MM.1S (cell line): ENCODE data around the gene ENO4.

Experiments
- DNase-seq: peaks from one replicate; pipeline ENCODE4 v3.0.0-alpha.2; 2015
- H2AFZ ChIP-seq: fragments of 300-600 bp; sonication (generic); 2 replicates; pipeline ENCODE4 v1.6.0; 2016; ENCODE audit warnings: antibody characterized with exemption, low read length
- H3F3A ChIP-seq: fragments of 300-600 bp; sonication (generic); 2 replicates; pipeline ENCODE4 v1.6.1; 2016; ENCODE audit warnings: mild to moderate bottlenecking, antibody characterized with exemption, low read length, moderate library complexity, mixed read lengths; ENCODE audit not compliant: insufficient read depth
- H3K27ac ChIP-seq: fragments of 300-600 bp; sonication (generic); 2 replicates; pipeline ENCODE4 v1.5.1; 2016; ENCODE audit warnings: mild to moderate bottlenecking, low read length
- H3K27me3 ChIP-seq: fragments of 300-600 bp; sonication (generic); replicated peaks from 2 replicates; pipeline ENCODE4 v1.6.0; 2016; ENCODE audit warnings: low read length; ENCODE audit not compliant: insufficient read depth
- H3K36me3 ChIP-seq: fragments of 300-600 bp; sonication (generic); replicated peaks from 2 replicates; pipeline ENCODE4 v1.6.1; 2016; ENCODE audit warnings: mild to moderate bottlenecking, low read length, mixed read lengths; ENCODE audit not compliant: insufficient read depth
- H3K4me1 ChIP-seq: fragments of 300-600 bp; sonication (generic); 2 replicates; pipeline ENCODE4 v1.6.1; 2016; ENCODE audit warnings: low read length, mixed read lengths
- H3K4me2 ChIP-seq: fragments of 300-600 bp; sonication (generic); 2 replicates; pipeline ENCODE4 v1.6.0; 2016; ENCODE audit warnings: low read depth, low read length
- H3K4me3 ChIP-seq: fragments of 300-600 bp; sonication (generic); 2 replicates; pipeline ENCODE4 v1.5.1; 2016; ENCODE audit warnings: low read length, mixed read lengths
- H3K79me2 ChIP-seq: fragments of 300-600 bp; sonication (generic); 2 replicates; pipeline ENCODE4 v1.6.1; 2016; ENCODE audit warnings: mixed run types, low read length, mixed read lengths
- H3K9ac ChIP-seq: fragments of 300-600 bp; sonication (generic); 2 replicates; pipeline ENCODE4 v1.6.1; 2016; ENCODE audit warnings: low read length, mixed read lengths
- H3K9me2 ChIP-seq: fragments of 300-600 bp; sonication (generic); replicated peaks from 2 replicates; pipeline ENCODE4 v1.6.1; 2016; ENCODE audit warnings: mild to moderate bottlenecking, low read length, mixed read lengths; ENCODE audit not compliant: insufficient read depth
- H3K9me3 ChIP-seq: fragments of 300-600 bp; sonication (generic); replicated peaks from 2 replicates; pipeline ENCODE4 v1.6.1; 2016; ENCODE audit warnings: mild to moderate bottlenecking, low read length, mixed read lengths; ENCODE audit not compliant: insufficient read depth
- H4K20me1 ChIP-seq: fragments of 300-600 bp; sonication (generic); 2 replicates; pipeline ENCODE4 v1.6.1; 2016; ENCODE audit warnings: mild to moderate bottlenecking, low read length, moderate library complexity, mixed read lengths; ENCODE audit not compliant: insufficient read depth
- EZH2 ChIP-seq: fragments of 300-600 bp; sonication (generic); optimal IDR thresholded peaks from 2 replicates; pipeline ENCODE3; 2017; ENCODE audit warnings: low read depth, mild to moderate bottlenecking, antibody characterized with exemption, low read length, mixed read lengths
- EZH2phosphoT487 ChIP-seq: fragments of 300-600 bp; sonication (generic); IDR thresholded peaks from 2 replicates; pipeline ENCODE4 v1.6.1; 2018; ENCODE audit warnings: antibody characterized with exemption, low read length
- TF ChIP-seq, protein P1 (sequence below): fragments of 300-600 bp; sonication (generic); IDR thresholded peaks from 2 replicates; pipeline ENCODE4 v1.5.1; 2016; ENCODE audit warnings: antibody characterized with exemption, low read length, mixed read lengths

Gene ENO4

GRCh38 chr10:116811691-116812090 is 37.6 kb upstream of the ENO4 start:
- Histone ChIP-seq H4K20me1 (no peaks in the 10 kb centered on the region), H3K4me2 (no peak overlapping the region), H3K4me1 (no peaks in the 10 kb centered on the region), H3K9ac (no peak overlapping the region), H2AFZ (no peak overlapping the region), H3K36me3 (no peaks in the 10 kb centered on the region), H3K79me2 (no peaks in the 10 kb centered on the region), H3K27me3 (no peaks in the 10 kb centered on the region), H3K9me2 (no peaks in the 10 kb centered on the region), H3F3A (no peaks in the 10 kb centered on the region), H3K4me3 (no peak overlapping the region), H3K9me3 (no peaks in the 10 kb centered on the region), H3K27ac (no peak overlapping the region)
- no peak for DNase-seq
- TF ChIP-seq, protein P1, sequence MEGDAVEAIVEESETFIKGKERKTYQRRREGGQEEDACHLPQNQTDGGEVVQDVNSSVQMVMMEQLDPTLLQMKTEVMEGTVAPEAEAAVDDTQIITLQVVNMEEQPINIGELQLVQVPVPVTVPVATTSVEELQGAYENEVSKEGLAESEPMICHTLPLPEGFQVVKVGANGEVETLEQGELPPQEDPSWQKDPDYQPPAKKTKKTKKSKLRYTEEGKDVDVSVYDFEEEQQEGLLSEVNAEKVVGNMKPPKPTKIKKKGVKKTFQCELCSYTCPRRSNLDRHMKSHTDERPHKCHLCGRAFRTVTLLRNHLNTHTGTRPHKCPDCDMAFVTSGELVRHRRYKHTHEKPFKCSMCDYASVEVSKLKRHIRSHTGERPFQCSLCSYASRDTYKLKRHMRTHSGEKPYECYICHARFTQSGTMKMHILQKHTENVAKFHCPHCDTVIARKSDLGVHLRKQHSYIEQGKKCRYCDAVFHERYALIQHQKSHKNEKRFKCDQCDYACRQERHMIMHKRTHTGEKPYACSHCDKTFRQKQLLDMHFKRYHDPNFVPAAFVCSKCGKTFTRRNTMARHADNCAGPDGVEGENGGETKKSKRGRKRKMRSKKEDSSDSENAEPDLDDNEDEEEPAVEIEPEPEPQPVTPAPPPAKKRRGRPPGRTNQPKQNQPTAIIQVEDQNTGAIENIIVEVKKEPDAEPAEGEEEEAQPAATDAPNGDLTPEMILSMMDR: no peak
- no peak for TF ChIP-seq EZH2phosphoT487
- no peak for TF ChIP-seq EZH2

DNA sequence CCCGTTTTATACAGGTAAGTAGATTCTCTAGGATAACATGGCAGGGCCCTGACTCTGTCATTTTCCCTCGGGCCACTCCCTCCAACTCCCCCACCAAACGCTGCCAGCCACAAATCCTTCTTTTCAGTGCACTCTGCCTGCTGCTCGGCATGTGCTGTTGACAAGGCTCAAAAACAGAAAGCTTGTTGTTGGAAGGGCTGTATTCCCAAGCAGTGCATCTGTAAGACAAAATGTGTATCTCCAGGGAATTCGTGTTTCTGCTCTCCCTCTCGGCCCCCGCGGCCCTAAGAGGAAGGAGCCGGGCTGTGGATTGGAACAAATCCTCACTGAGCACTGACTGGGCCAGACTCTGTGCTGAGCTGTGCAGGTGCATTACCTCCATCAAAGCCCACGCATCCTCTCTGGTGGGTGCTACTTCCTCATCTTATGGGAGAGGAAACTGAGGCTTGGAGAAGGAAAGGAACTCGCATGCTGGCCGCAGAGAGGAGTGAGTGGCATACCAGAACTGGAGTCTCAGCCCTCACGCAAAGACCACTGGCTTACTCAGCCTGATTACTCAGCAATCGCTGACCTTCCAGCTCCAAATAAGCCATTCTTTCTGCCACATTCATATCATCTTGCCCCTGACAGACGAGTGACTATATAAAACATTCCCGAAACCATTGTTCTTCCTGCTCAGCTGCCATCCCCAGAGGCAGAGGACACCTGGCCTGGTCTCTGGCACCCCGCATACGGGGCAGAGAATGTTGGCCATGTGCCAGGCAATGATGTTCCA is 33.5 kb upstream of the ENO4 start:
- Histone ChIP-seq H3K9me2 (no peaks in the 10 kb centered on the region), H3K4me1 (no peaks in the 10 kb centered on the region), H2AFZ (no peak overlapping the region), H3K9ac (no peak overlapping the region), H3K36me3 (no peaks in the 10 kb centered on the region), H3K9me3 (no peaks in the 10 kb centered on the region), H3K27ac (no peak overlapping the region), H3K4me2 (no peak overlapping the region), H3K4me3 (no peak overlapping the region), H3F3A (no peaks in the 10 kb centered on the region), H3K27me3 (no peaks in the 10 kb centered on the region), H4K20me1 (no peaks in the 10 kb centered on the region), H3K79me2 (no peaks in the 10 kb centered on the region)
- TF ChIP-seq, protein P1: no peak
- TF ChIP-seq EZH2phosphoT487 (no peak), EZH2 (no peak)
- no peak for DNase-seq

- no peaks in the 10 kb centered on the region for H3K36me3 ChIP-seq
These were observed 32.1 kb upstream of the ENO4 start for GRCh38 chr10:116817178-116817577.

More at GRCh38 chr10:116817178-116817577, 32.1 kb upstream of the ENO4 start:
- Histone ChIP-seq H3K9me2 (no peaks in the 10 kb centered on the region), H2AFZ (no peak overlapping the region), H3K79me2 (no peaks in the 10 kb centered on the region), H4K20me1 (no peaks in the 10 kb centered on the region), H3F3A (no peaks in the 10 kb centered on the region), H3K9me3 (no peaks in the 10 kb centered on the region), H3K4me3 (no peak overlapping the region), H3K27ac (no peak overlapping the region), H3K4me1 (no peaks in the 10 kb centered on the region), H3K4me2 (no peak overlapping the region), H3K9ac (no peak overlapping the region), H3K27me3 (no peaks in the 10 kb centered on the region)
- TF ChIP-seq, protein P1: no peak
- TF ChIP-seq EZH2 (no peak), EZH2phosphoT487 (no peak)
- DNase-seq: no peak
